Measurements from ENCODE around the gene ADARB1. TPM values are rescaled to one million over a fixed set of nuclear protein-coding genes. Genes with fewer than 3 reads are reported as not detected.
A peak's percentile ranks its signal among the peaks of the same experiment; 100 is the strongest.

Gene ADARB1
- total and polyA plus RNA-seq, 9 of the 15 experiments (the other 6 are each of a cell fraction or from before 2014, with no cell fraction given): 6.7 to 16.0 (median 8.3) TPM

GRCh38 chr21:45190013-45190412 is 115.6 kb downstream of the ADARB1 start:
- no peak overlapping the region for H2AFZ ChIP-seq (ENCODE audit: low read depth, low read length)
- no peak for DNase-seq (ENCODE audit: extremely low read depth in 1 of 4, low spot score in 3 of 4)
- peaks cover 12% of the 10 kb centered on the region for H3K9me3 ChIP-seq (replicated peaks; ENCODE audit: control insufficient read depth, insufficient read depth, low read depth, low read length)
- no peak overlapping the region for H3K4me2 ChIP-seq (ENCODE audit: insufficient read depth, low read length)
- POLR2A ChIA-PET: interaction anchor here (0.8 kb wide), 1 partner anchor 28 kb away, joined by 6 read pairs; no protein-coding TSS in a partner anchor
- TF ChIP-seq RBM39 (optimal IDR thresholded peaks at IDR 0.05; ENCODE audit: low read depth, low read length): no peak
- no peak for TF ChIP-seq IFI16 (CRISPR knock-in tag; IDR thresholded peaks at IDR 0.05)
- peak; percentile 75 for TF ChIP-seq ZNF280A (IDR thresholded peaks at IDR 0.05; ENCODE audit: low read depth, partially characterized antibody)
- no peak for TF ChIP-seq ZNF699 (CRISPR knock-in tag; IDR thresholded peaks at IDR 0.05; ENCODE audit: insufficient replicate concordance)
- TF ChIP-seq DACH1 (IDR thresholded peaks at IDR 0.05; ENCODE audit: partially characterized antibody): no peak
- TF ChIP-seq ZNF280B (CRISPR knock-in tag; IDR thresholded peaks at IDR 0.05): peak; percentile 49; the same call in 1 of the 2 replicates
- TF ChIP-seq ZNF253 (CRISPR knock-in tag; conservative IDR thresholded peaks at IDR 0.05): no peak
- TF ChIP-seq BHLHE40 (IDR thresholded peaks at IDR 0.05; ENCODE audit: low read length): no peak
- peak; percentile 79; the same call in 1 of the 2 replicates for TF ChIP-seq TRIM28 (IDR thresholded peaks at IDR 0.05)
- in situ Hi-C loops (cut with MboI): no loop called here
- H3K27me3 ChIP-seq (ENCODE audit: control insufficient read depth in 2 of 2, insufficient read depth in 2 of 2, low read length in 2 of 2): no peaks in the 10 kb centered on the region
- no peak for FAIRE-seq
- H3K9me1 ChIP-seq (ENCODE audit: control insufficient read depth, insufficient read depth, low read length): no peaks in the 10 kb centered on the region
- intact Hi-C loops (cut with micrococcal nuclease): no loop called here
- no TSS peak for BruUV-seq (replicated peaks)
- peaks cover 4% of the 10 kb centered on the region; the same call in 1 of the 3 replicates for H3K36me3 ChIP-seq (ENCODE audit: control insufficient read depth, insufficient read depth, low read length)
- H3K9ac ChIP-seq (ENCODE audit: insufficient read depth in 1 of 2, low read depth in 2 of 2, low read length in 2 of 2): no peak overlapping the region
- CTCF ChIA-PET (ENCODE audit: low intra/inter-chr PET ratio): no interaction called here
- WGBS (ENCODE audit: insufficient coverage, low coverage, missing lambda C conversion rate): 3% methylated on average over 2 of the region's 2 CpGs
- no peak overlapping the region for H3K4me3 ChIP-seq
- no peaks in the 10 kb centered on the region for H3K4me1 ChIP-seq (replicated peaks in 1 of 2; ENCODE audit: control insufficient read depth in 2 of 2, insufficient read depth in 2 of 2, low read length in 2 of 2)
- no peaks in the 10 kb centered on the region for H3K79me2 ChIP-seq (ENCODE audit: control insufficient read depth, insufficient read depth, low read length)
- ATAC-seq: no peak
- H4K20me1 ChIP-seq (replicated peaks; ENCODE audit: control insufficient read depth, insufficient read depth, low read length): no peaks in the 10 kb centered on the region
- no peak overlapping the region for H3K27ac ChIP-seq (ENCODE audit: extremely low read depth, low read depth, low read length)

Data from K562 (cell line).